ENCODE measurements around the gene PLCXD3. TPM values are rescaled to one million over a fixed set of nuclear protein-coding genes. Genes with fewer than 3 reads are reported as not detected.
"Not testable (repeated sequence)": the region's sequence is repeated elsewhere in the genome, so short reads cannot be mapped to it uniquely, and the experiment has no call there.

Gene PLCXD3
- total RNA-seq = 0.19 and 0.51 TPM in 2 replicates

GRCh38 chr5:41510176-41510831, at the start of gene PLCXD3:
PLCXD3 (minus strand) TSS chr5:41510601; CDS start chr5:41510526, 75 bp downstream.
- DNase-seq = no peak

GRCh38 chr5:41559184-41559583, 48.8 kb upstream of the PLCXD3 start:
- DNase-seq = no peak

- no peak for DNase-seq
Measured at GRCh38 chr5:41558295-41558694, 47.9 kb upstream of the PLCXD3 start.

DNA sequence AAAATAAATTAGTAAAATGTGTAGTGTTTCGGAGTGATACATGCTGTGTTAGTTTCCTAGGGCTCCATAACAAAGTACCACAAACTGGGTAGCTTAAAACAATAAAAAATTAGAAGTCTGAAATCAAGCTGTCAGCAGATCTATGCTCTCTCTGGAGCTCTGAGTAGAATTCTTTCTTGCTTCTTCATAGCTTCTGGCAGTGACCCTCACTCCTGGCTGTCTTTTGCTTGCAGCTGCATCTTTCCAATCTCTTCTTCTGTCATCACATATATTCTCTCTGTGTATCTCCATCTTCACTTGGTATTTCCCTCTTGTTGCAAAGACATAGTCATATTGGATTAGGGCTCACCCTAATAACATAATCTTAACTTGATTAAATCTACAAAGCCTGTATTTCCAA, 37.6 kb upstream of the PLCXD3 start:
- no peak for DNase-seq

- no peak for DNase-seq
Measured at GRCh38 chr5:41542183-41542582, 31.8 kb upstream of the PLCXD3 start.

GRCh38 chr5:41539454-41539853, 29.1 kb upstream of the PLCXD3 start:
- no peak for DNase-seq

- no peak for DNase-seq
Measured at GRCh38 chr5:41537581-41537980, 27.2 kb upstream of the PLCXD3 start.

GRCh38 chr5:41532485-41532884, 22.1 kb upstream of the PLCXD3 start:
- DNase-seq = no peak

- peak; percentile 0 for DNase-seq
Measured at GRCh38 chr5:41527201-41527779, 16.9 kb upstream of the PLCXD3 start.

DNA sequence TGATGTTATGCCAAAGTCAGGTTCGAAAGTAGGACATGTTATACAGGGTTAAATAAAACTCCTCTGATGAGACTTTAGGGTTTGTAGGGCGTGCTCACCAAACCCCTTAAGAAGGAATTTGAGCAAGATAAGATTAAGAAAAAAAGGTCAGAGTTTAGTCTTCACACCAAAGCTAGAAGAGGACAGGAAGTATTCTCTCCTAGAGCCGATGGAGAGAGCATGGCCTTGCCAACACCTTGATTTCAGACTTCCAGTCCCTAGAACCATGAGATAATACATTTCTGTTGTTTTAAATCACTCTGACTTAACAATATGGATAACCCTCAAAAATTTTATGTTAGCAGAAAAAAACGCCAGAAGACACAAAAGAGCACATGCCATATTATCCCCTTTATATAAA, 16.3 kb upstream of the PLCXD3 start:
- DNase-seq = no peak

DNA sequence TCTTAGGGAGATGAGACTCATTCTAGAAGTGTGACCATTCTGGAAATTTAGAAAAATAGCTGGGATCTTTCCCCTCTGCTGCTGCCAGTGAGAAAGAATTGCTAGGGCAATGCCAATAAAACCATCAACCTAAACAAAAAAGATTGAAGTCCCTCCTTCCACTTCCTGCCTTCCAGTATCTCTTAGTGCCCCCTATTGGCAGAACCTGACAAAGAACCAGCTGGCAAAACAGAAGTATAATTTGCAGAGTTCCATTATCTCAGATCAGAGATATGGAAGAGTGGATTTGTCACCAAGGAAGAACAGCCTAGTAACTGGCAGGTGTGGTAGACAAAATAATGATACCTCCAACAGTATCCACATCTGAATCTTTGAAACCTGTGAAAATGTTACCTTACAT, 13.8 kb upstream of the PLCXD3 start:
- no peak for DNase-seq

DNA sequence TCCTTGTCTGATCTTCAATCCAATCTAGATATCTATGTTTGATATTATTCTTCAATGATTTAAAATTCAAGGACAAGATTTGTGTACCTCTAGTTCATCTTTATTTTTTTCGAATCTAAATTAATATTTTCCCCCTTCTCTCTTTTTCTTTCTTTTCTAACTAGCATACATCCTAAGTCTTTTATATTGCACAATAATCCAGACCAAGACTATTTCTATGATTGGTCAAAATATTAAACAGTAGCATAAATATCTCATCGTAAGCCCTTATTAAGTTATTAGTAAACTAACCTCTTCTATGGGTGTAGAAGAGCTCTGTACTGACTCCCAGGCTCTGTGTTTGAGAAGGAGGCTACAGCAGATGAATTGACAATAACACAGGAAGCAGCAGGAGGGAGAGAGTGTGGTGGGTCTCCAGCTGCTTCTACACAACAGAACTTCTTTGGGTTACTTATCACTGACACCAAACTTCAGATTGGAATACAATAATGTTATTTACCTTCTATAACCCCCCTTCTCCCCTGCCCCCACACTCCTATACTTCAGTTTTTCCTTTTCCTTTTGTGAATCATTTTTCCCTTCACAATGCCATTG, 11.9 kb upstream of the PLCXD3 start:
- DNase-seq = no peak

DNA sequence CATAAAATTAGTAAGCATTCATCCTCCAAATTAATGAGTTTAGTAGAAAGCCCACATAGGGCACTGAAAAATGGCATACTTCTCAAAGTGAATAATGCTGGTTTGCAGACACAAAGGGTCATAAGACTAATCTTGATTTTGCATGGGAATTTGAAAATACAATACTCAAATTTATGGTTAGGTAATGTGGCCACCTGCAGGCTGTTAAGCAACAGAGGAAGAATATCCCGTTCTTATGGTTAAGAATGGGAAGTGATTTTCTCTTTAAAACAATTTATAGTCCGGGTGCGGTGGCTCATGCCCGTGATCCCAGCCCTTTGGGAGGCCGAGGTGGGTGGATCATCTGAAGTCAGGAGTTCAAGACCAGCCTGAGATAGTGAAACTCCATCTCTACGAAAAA, 9.4 kb upstream of the PLCXD3 start:
- no peak for DNase-seq

DNA sequence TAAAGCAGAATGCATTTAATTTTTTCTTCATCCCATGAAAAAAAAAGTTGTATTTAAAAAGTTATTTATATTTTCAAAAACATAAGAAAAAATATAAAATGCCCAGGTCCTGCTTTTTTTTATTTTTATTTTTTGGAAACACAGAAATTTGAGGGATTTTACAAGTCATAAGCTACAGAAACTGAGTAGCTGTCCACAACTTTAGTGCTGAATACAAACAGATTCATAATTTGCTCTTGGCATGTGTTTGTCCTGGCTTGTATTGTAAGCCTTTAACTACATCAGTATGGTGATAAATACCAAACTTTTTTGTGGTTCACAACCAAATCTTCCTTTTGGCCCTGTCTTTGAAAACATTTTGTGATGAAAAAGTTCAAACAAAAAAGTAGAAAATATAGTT, 7.5 kb upstream of the PLCXD3 start:
- DNase-seq = peak; percentile 8

GRCh38 chr5:41511241-41511640, 840 bp upstream of the PLCXD3 start:
- DNase-seq = no peak

GRCh38 chr5:41509399-41510175, 814 bp downstream of the PLCXD3 start:
- no peak for DNase-seq

DNA sequence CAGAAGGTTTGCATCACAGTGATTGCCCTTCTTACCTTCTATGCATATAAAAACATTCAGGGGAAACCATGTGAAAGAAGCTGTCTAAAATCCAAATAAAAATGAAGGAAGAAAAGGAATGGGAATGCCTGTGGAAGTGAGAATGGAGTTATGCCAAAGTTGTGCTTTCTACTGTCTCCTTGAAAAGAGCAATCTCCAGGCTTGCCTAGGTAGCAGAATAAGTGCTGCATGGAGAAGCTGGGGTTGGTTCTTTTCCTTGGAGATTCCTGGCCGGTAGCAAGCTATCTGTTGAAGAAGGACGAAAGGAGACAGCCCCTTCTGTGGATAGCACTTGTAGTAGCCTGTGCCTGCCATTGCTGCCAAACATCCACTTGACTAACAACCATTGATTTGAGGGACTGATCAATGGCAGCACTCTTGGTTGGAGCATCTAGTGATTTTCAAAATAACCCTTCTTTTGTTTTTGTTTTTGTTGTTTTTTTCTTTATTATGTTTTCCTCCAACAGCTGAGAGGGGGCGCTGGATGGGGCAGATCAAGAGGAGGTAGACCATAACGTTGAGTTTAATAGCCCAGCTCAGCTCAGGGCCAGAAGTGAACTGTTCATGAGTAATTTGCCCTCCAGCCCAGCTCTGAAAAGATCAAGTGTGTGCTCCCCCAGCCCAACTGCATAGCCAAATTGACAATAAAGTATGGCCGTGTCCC, 1.6 kb downstream of the PLCXD3 start:
- DNase-seq = no peak

DNA sequence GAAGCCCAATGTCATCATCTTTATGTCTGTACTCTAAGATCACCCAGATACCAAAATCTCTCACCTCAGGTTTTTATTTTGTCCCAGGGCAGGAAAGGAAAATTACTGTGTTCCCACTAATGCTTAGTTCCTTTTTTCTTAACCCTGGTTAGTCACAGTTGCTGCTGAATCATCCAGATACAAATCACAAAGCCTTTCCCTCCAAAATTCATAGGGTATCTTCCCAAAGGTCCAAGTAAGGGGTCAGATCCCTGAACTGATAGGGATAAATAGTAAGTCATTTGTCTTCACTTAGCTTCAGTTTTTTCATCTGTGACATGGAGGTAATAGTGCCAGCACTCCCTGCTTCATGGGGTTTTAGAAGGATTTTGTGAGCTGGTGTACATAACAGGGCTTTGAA, 2.2 kb downstream of the PLCXD3 start:
- DNase-seq = no peak

GRCh38 chr5:41507501-41507900, 2.9 kb downstream of the PLCXD3 start:
- no peak for DNase-seq

GRCh38 chr5:41503860-41504259, 6.5 kb downstream of the PLCXD3 start:
- DNase-seq = no peak

- no peak for DNase-seq
Measured at GRCh38 chr5:41503310-41503709, 7.1 kb downstream of the PLCXD3 start.

DNA sequence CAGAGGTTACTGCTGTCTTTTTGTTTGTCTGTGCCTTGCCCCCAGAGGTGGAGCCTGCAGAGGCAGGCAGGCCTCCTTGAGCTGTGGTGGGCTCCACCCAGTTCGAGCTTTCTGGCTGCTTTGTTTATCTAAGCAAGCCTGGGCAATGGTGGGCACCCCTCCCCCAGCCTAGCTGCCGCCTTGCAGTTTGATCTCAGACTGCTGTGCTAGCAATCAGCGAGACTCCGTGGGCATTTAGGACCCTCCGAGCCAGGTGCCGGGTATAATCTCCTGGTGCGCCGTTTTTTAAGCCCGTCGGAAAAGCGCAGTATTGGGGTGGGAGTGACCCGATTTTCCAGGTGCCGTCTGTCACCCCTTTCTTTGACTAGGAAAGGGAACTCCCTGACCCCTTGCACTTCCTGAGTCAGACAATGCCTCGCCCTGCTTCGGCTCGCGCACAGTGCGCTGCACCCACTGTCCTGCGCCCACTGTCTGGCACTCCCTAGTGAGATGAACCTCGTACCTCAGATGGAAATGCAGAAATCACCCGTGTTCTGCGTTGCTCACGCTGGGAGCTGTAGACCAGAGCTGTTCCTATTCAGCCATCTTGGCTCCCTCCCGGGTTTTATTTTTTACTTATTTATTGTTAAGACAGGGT, 16.8 kb downstream of the PLCXD3 start:
- DNase-seq = not testable (repeated sequence)
